NCI-H524 (cell line): ENCODE results near the gene SPIRE1.
"Not testable (repeated sequence)": the region's sequence is repeated elsewhere in the genome, so short reads cannot be mapped to it uniquely, and the experiment has no call there.

Experiments
- DNase-seq, 2 experiments: peaks; one replicate each; lab custom pipeline; 2025; lab: John Stamatoyannopoulos, UW

Gene SPIRE1

GRCh38 chr18:12645751-12646203 lies 12.1 kb downstream of the SPIRE1 start:
- DNase-seq = peak in 1 of 2 experiments; percentile 56

GRCh38 chr18:12645254-12645653 lies 12.7 kb downstream of the SPIRE1 start:
- no peak for DNase-seq

GRCh38 chr18:12643756-12644155 lies 14.2 kb downstream of the SPIRE1 start:
- DNase-seq = not testable (repeated sequence)

DNA sequence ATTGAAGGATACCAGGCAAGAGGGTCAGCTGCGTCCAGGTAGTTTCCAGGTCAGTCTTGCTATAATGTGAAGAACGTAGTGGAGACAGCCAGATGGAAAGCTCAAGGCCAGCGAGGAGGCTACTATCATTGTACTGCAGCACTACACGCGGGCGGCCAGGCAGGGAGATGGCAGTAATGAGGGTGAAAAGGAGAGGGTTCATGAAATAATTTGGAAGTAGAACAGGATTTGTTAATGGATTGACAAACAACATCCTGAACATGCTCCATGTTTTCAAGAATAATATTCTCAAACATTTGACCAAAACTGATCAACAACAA lies 17.1 kb downstream of the SPIRE1 start:
- DNase-seq = no peak

- DNase-seq = no peak
These were observed 17.7 kb downstream of the SPIRE1 start for GRCh38 chr18:12639990-12640880.

GRCh38 chr18:12638644-12639124 lies 19.2 kb downstream of the SPIRE1 start:
- no peak for DNase-seq

GRCh38 chr18:12637901-12638643 lies 19.8 kb downstream of the SPIRE1 start:
- peak in 1 of 2 experiments; percentile 60 for DNase-seq

DNA sequence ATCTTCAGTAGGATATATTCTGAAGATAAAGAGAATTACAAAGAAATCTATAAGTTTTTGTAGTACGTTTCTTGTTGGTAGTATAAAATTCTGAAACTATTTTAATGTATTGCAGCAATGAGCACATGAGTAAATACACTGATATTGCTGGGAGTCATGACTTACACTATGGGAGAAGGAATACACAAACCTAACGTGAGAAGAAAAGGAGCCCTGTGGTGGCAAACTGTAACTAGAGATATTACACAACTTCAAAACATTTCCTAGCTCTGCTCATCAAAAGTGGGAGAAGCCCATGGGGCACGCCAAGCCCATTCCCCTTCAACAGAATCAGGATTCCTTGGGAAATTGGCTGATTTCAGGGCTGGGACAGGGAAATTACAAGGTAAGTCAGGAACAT lies 20.5 kb downstream of the SPIRE1 start:
- no peak for DNase-seq

DNA sequence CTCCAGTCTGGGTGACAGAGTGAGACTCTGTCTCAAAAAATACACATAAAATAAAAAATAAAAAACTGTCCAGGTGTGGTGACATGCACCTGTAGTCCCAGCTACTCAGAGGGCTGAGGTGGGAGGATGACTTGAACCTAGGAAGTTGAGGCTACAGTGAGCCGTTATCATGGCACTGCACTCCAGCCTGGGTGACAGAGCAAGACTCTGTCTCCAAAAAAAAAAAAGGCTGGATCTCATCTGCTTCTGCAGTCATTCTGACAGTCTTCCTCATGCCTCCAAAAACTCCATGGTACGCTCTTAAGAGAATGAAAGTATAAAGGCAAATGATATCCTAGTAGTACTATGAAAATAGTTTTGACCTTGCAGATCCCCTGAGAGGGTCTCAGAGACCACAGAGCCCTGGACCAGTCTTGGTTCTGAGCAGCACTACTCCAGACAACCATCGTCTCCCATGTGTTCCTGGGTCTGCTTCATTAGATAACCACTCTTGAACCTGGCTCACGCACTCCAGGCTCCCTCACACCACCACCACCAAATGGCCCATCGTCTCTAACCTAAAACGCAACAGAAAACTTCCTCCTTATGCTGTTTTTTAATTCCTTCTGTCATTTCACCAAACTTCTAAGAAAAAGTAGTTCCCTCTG lies 26.0 kb downstream of the SPIRE1 start:
- DNase-seq = no peak

GRCh38 chr18:12630136-12630535 lies 27.8 kb downstream of the SPIRE1 start:
- peak in 1 of 2 experiments; percentile 2 for DNase-seq

DNA sequence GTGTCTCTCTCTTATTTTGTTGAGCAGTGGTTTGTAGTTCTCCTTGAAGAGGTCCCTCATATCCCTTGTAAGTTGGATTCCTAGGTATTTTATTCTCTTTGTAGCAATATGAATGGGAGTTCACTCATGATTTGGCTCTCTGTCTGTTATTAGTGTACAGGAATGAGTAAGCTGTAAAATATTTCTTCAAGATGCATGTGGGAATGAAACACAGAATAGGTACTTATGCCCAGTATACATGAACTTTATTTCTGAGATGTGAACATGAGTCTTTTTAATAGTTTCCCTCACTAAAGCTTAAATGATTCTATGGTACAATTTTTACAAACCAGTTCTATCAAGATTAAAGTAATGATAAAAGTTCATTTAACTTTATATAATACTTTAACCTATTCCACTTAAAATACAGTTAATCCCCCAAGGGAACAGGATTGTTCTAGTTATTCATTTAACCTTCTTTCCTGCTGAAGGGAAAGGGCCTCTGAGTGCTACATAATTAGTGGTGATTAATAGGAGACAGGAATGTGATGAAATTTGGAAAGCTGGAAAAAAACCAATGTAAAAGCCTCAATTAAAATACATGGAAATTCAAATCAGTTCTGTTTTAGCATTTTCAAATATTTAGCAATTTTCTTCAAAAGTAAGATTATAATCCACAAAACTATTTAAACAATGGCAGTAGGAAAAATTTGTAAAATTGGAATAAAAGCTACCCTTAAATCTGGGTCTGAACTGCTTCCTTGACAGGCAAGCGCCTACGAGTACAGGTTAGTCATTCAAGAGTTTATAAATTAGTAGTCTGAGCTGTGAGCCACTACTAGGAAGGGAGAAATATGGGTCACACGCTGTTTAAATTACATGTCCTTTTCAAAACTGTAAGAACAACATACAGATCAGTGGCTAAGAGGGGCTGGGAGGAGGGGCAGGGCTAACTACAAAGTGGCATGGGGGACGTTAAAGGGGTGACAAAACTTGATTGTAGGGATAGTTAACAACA lies 28.9 kb downstream of the SPIRE1 start:
- DNase-seq = no peak

GRCh38 chr18:12627199-12627598 lies 30.7 kb downstream of the SPIRE1 start:
- DNase-seq = not testable (repeated sequence)

- no peak for DNase-seq
These were observed 32.7 kb downstream of the SPIRE1 start for GRCh38 chr18:12625241-12625640.

GRCh38 chr18:12621742-12622306 lies 36.1 kb downstream of the SPIRE1 start:
- no peak for DNase-seq

DNA sequence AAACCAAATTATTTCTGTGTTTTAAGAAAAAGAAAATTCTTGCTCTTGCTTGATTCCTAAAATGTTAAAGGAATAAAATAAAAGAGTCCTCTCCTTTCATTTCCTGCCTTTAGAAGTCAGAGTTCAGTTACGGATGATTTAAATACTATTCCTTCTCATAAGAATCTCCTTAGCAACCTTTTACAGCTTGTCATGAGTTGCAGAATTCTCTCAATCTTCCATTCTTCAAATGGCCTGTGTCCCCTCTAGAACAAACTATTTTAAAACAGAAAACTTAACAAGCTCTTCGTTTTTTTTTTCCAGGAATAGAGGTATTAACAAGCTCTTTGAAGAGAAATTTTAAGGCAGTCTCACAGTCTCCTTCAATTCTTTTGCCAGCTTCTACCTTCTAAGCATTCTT lies 42.2 kb downstream of the SPIRE1 start:
- DNase-seq = no peak

DNA sequence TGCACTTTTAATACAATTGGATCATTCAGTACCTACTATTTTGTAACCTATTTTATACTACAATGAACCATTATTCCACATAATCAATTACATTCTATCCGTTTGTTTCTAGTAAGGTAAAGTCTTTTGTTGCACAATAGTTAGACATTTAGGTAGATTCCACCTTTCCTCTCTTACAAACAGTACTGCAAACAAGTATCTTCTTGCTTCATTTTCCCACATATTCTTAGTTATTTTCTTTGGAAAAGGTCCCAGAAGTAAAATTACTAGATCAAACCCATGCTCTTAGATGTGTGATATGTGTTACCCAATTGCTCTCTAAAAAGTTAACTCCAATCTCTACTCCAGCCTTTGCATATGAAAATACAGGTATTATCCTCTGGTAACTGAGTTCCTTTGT lies 49.6 kb downstream of the SPIRE1 start:
- no peak for DNase-seq

- DNase-seq = no peak
These were observed 51.2 kb downstream of the SPIRE1 start for GRCh38 chr18:12606592-12607315.

- DNase-seq = no peak
These were observed 53.4 kb downstream of the SPIRE1 start for GRCh38 chr18:12604445-12605007.

- no peak for DNase-seq
These were observed 57.9 kb downstream of the SPIRE1 start for GRCh38 chr18:12599966-12600365.

DNA sequence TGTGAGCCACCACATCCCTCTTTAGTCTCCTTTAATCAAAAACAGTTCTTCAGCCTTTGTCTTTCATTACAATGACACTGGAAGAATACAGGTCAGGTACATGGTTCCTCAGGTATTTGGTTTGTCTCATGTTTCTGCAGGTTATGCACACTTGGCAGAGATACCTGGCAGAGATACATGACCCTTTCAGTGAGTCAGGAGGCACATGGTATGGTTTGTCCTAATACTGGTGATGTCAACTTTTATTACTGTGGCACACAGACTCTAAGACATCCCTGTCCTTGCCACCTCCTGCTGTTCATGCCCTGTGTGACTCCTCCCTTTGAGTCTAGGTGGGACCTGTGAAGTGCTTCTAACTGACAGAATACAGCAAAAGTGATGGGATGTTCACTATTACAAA lies 58.4 kb downstream of the SPIRE1 start:
- DNase-seq = no peak
